GM06990 (cell line): Measurements from ENCODE around the gene MDFIC.

Source experiments
- DNase-seq: peaks from one replicate; pipeline ENCODE4 v3.0.0-alpha.2; 2011; ENCODE audit not compliant: insufficient read length; ENCODE audit errors: extremely low read depth
- H3K27me3 ChIP-seq: replicated peaks from 2 replicates; pipeline ENCODE4 v1.6.0; 2011; ENCODE audit warnings: low read length; ENCODE audit not compliant: control insufficient read depth, insufficient read depth
- H3K36me3 ChIP-seq: 2 replicates; pipeline ENCODE4 v1.5.1; 2011; ENCODE audit warnings: low read length; ENCODE audit not compliant: control insufficient read depth, insufficient read depth
- H3K4me3 ChIP-seq: replicated peaks from 2 replicates; pipeline ENCODE4 v1.5.1; 2011; ENCODE audit warnings: low read depth, mild to moderate bottlenecking, control low read depth, low read length
- CTCF ChIP-seq: IDR thresholded peaks from 2 replicates; pipeline ENCODE4 v1.5.1; 2011; ENCODE audit warnings: low read length, control low read depth, mild to moderate bottlenecking, inconsistent platforms; ENCODE audit not compliant: insufficient read depth, poor library complexity, severe bottlenecking

The MDFIC gene, protein sequence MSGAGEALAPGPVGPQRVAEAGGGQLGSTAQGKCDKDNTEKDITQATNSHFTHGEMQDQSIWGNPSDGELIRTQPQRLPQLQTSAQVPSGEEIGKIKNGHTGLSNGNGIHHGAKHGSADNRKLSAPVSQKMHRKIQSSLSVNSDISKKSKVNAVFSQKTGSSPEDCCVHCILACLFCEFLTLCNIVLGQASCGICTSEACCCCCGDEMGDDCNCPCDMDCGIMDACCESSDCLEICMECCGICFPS

DNA sequence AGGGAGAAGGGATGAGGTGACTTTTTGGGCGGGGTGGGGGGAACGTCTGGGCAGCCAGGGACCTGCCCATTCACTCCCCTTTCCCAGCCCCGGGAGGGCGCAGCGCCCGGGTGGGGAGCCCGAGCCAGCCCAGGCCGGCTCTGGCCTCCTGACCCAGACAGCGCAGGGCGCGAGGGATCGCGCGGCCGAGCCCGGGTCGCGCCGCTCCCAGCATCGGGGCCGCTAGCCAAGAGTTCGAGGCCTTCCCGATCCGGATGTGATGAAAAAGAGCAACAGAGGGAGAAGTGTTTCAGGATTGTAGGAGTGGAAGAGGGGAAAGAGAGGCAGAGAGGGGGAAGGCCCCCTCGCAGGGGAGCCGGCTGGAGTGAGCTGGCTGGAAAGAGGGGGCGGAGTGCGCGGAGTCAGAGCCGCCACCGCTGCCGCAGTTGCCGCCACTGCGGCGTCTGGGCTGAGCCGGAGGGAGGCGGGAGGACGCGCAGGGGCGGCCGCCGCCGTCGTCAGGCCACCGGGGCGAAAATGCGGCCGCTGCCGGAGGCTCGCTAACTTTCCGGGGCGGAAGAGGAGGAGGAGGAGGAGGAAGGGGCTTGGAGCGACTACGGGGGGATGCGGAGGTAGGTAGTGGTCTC, at the start of gene MDFIC:
Gene MDFIC (plus strand): TSS at position 69 of the 626 bp plus-strand sequence. CDS start 940 bp downstream, outside the sequence.
- peak; percentile 81 for DNase-seq
- TF ChIP-seq CTCF = no peak
- Histone ChIP-seq H3K36me3 (no peaks in the 10 kb centered on the region), H3K27me3 (no peaks in the 10 kb centered on the region), H3K4me3 (peak within 1 kb of the TSS; percentile 74)

GRCh38 chr7:114874170-114874569, 47.7 kb upstream of the MDFIC start:
- no peak for DNase-seq
- no peaks in the 10 kb centered on the region for H3K27me3 ChIP-seq
- no peak overlapping the region for H3K4me3 ChIP-seq
- H3K36me3 ChIP-seq = no peaks in the 10 kb centered on the region
- no peak for TF ChIP-seq CTCF

DNA sequence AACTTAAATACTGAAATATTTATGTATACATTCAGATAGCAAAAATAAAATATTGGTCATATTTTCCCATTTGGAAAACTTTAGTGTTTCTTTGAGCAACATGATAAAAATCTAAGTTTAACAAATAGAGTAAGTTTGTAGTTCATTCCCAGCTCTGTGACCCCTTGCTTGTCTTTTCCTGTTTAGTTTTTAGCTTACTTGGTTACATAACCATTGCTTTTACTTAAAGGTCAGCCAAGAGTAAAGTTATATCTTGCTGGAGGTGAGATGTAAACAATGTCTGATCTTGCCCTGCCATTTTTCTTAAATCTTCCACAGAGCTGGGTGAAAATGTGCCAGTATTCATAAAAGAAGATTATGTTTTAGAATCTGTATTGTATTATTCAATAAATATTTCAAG, 46.7 kb upstream of the MDFIC start:
- no peak overlapping the region for H3K4me3 ChIP-seq
- no peaks in the 10 kb centered on the region for H3K36me3 ChIP-seq
- DNase-seq = no peak
- no peaks in the 10 kb centered on the region for H3K27me3 ChIP-seq
- TF ChIP-seq CTCF = no peak

DNA sequence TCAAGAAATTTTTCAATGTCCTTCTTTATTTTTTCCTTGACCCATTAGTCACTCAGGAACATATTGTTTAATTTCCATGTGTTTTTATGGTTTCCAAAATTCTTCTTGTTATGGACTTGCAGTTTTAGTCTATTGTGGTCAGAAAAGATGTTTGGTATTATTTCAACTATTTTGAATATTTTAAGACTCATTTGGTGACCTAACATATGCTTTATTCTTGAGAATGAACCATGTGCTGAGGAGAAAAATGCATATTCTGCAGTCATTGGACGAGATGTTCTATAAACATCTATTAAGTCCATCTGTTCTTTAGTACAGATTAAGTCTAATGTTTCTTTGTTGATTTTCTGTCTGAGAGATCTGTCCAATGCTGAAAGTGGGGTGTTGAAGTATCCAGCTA, 42.3 kb upstream of the MDFIC start:
- Histone ChIP-seq H3K4me3 (no peak overlapping the region), H3K36me3 (no peaks in the 10 kb centered on the region), H3K27me3 (no peaks in the 10 kb centered on the region)
- no peak for TF ChIP-seq CTCF
- no peak for DNase-seq

DNA sequence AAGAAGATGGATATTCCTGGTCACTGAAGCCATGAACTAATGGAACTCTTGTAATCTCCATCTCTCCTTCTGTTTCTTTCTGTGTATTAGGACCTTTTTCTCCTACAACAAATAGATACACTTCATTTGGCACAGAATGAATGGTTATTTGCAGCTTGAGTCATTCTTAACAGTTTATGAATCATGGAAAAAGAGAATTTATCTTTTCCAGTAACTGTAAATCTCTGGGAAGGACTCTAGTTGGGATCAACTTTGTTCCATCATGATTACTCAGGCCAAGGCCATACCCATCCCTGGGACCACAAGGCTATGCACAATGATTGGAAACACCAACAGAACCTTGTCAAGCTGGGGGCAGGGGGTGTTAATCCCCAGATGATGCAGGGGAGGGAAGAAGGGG, 36.1 kb upstream of the MDFIC start:
- H3K27me3 ChIP-seq = no peaks in the 10 kb centered on the region
- H3K36me3 ChIP-seq = no peaks in the 10 kb centered on the region
- DNase-seq = no peak
- H3K4me3 ChIP-seq = no peak overlapping the region
- TF ChIP-seq CTCF = no peak
